Skeletal muscle satellite cell (primary cell): ENCODE measurements around the gene PSMB2.

Source experiments
- H3K27me3 ChIP-seq: 2 replicates; pipeline ENCODE4 v1.7.0; 2013; ENCODE audit warnings: low read length; ENCODE audit not compliant: control insufficient read depth, insufficient read depth
- H3K36me3 ChIP-seq: 2 replicates; pipeline ENCODE4 v1.7.0; 2013; ENCODE audit warnings: mild to moderate bottlenecking, control low read depth, low read length; ENCODE audit not compliant: insufficient read depth
- H3K4me1 ChIP-seq: 2 replicates; pipeline ENCODE4 v1.7.0; 2013; ENCODE audit warnings: low read length; ENCODE audit not compliant: control insufficient read depth, insufficient read depth
- H3K4me2 ChIP-seq: 2 replicates; pipeline ENCODE4 v1.7.0; 2013; ENCODE audit warnings: mild to moderate bottlenecking, low read length
- H3K4me3 ChIP-seq: 2 replicates; pipeline ENCODE4 v1.7.0; 2013; ENCODE audit warnings: low read length
- H3K9ac ChIP-seq: 2 replicates; pipeline ENCODE4 v1.7.0; 2013; ENCODE audit warnings: mild to moderate bottlenecking, low read depth, low read length, moderate library complexity
- H3K9me3 ChIP-seq: replicated peaks from 2 replicates; pipeline ENCODE4 v1.7.0; 2013; ENCODE audit warnings: mild to moderate bottlenecking, control low read depth, low read length

Gene PSMB2

DNA sequence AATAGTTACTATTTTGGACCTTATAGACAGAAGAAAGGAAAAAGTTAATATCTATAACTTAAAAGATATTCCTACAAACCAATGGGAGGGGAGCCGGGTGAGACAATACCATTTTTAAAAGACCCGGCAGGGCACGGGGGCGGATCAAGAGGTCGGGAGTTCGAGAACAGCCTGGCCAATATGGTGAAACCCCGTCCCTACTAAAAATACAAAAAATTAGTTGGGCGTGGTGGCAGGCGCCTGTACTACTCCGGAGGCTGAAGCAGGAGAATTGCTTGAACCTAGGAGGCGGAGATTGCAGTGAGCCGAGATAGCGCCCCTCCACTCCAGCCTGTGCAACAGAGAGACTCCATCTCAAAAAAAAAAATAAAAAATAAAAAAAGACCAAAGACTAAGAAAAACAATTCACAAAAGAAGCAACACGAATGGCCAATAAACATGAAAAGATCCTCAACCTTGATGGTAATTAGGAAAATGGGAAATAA, 1.2 kb upstream of the PSMB2 start:
- Histone ChIP-seq H3K9me3 (no peaks in the 10 kb centered on the region), H3K36me3 (no peaks in the 10 kb centered on the region), H3K4me2 (peak overlapping the region; percentile 95), H3K9ac (peak overlapping the region; percentile 99), H3K4me1 (peaks cover 15% of the 10 kb centered on the region), H3K27me3 (peaks cover 18% of the 10 kb centered on the region), H3K4me3 (peak overlapping the region; percentile 97)

GRCh38 chr1:35640380-35641232, 720 bp downstream of the PSMB2 start:
- Histone ChIP-seq H3K4me3 (peak overlapping the region; percentile 97), H3K9ac (peak overlapping the region; percentile 99), H3K9me3 (no peaks in the 10 kb centered on the region), H3K4me1 (peaks cover 22% of the 10 kb centered on the region), H3K36me3 (peaks cover 6% of the 10 kb centered on the region), H3K4me2 (peak overlapping the region; percentile 95), H3K27me3 (peaks cover 8% of the 10 kb centered on the region)

- peak overlapping the region; percentile 71 for H3K9ac ChIP-seq
- H3K4me1 ChIP-seq: peaks cover 22% of the 10 kb centered on the region
- H3K4me2 ChIP-seq: peak overlapping the region; percentile 77
- H3K4me3 ChIP-seq: peak overlapping the region; percentile 57
- H3K36me3 ChIP-seq: peaks cover 32% of the 10 kb centered on the region
- no peaks in the 10 kb centered on the region for H3K9me3 ChIP-seq
- no peaks in the 10 kb centered on the region for H3K27me3 ChIP-seq
These were observed 3.9 kb downstream of the PSMB2 start for GRCh38 chr1:35637401-35637809.

DNA sequence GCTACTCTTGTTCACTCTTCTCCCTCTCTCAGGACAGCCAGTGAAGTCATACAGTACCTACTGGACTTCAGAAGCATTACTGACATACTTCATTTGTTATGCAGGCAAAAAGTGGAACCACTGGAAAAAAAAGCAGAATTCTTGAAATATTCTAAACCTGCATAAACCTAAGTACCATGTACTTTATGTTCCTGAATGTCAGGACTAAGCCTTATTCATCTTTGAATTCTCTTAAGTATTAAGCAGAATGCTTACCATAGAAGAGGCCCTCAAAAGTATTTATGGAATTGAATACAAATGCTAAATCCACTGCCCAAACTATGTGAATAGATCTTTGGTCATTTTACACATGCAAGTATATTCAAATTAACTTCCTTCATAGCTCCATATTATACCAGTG, 7.8 kb downstream of the PSMB2 start:
- peaks cover 65% of the 10 kb centered on the region for H3K36me3 ChIP-seq
- H3K4me1 ChIP-seq: peaks cover 16% of the 10 kb centered on the region
- no peaks in the 10 kb centered on the region for H3K9me3 ChIP-seq

GRCh38 chr1:35631396-35631795, 9.9 kb downstream of the PSMB2 start:
- Histone ChIP-seq H3K27me3 (no peaks in the 10 kb centered on the region), H3K9ac (no peak overlapping the region), H3K36me3 (peaks cover 72% of the 10 kb centered on the region), H3K9me3 (no peaks in the 10 kb centered on the region), H3K4me3 (no peak overlapping the region), H3K4me2 (no peak overlapping the region), H3K4me1 (no peaks in the 10 kb centered on the region)

More for the DNA sequence above, 7.8 kb downstream of the PSMB2 start:
- Histone ChIP-seq H3K4me3 (no peak overlapping the region), H3K9ac (no peak overlapping the region), H3K4me2 (no peak overlapping the region), H3K27me3 (no peaks in the 10 kb centered on the region)

GRCh38 chr1:35629051-35629450, 12.3 kb downstream of the PSMB2 start:
- Histone ChIP-seq H3K27me3 (no peaks in the 10 kb centered on the region), H3K9me3 (no peaks in the 10 kb centered on the region), H3K4me2 (no peak overlapping the region), H3K9ac (no peak overlapping the region), H3K4me1 (no peaks in the 10 kb centered on the region), H3K4me3 (no peak overlapping the region), H3K36me3 (peaks cover 62% of the 10 kb centered on the region)

- H3K9me3 ChIP-seq: no peaks in the 10 kb centered on the region
- no peaks in the 10 kb centered on the region for H3K27me3 ChIP-seq
- H3K4me3 ChIP-seq: no peak overlapping the region
- no peak overlapping the region for H3K4me2 ChIP-seq
- peaks cover 45% of the 10 kb centered on the region for H3K36me3 ChIP-seq
- H3K4me1 ChIP-seq: peaks cover 3% of the 10 kb centered on the region
- no peak overlapping the region for H3K9ac ChIP-seq
These were observed 17.5 kb downstream of the PSMB2 start for GRCh38 chr1:35623832-35624231.

- H3K27me3 ChIP-seq: no peaks in the 10 kb centered on the region
- no peak overlapping the region for H3K9ac ChIP-seq
- H3K36me3 ChIP-seq: peaks cover 50% of the 10 kb centered on the region
- no peak overlapping the region for H3K4me3 ChIP-seq
- no peak overlapping the region for H3K4me2 ChIP-seq
- H3K4me1 ChIP-seq: peaks cover 3% of the 10 kb centered on the region
- H3K9me3 ChIP-seq: no peaks in the 10 kb centered on the region
These were observed 18.7 kb downstream of the PSMB2 start for GRCh38 chr1:35622510-35623178.

DNA sequence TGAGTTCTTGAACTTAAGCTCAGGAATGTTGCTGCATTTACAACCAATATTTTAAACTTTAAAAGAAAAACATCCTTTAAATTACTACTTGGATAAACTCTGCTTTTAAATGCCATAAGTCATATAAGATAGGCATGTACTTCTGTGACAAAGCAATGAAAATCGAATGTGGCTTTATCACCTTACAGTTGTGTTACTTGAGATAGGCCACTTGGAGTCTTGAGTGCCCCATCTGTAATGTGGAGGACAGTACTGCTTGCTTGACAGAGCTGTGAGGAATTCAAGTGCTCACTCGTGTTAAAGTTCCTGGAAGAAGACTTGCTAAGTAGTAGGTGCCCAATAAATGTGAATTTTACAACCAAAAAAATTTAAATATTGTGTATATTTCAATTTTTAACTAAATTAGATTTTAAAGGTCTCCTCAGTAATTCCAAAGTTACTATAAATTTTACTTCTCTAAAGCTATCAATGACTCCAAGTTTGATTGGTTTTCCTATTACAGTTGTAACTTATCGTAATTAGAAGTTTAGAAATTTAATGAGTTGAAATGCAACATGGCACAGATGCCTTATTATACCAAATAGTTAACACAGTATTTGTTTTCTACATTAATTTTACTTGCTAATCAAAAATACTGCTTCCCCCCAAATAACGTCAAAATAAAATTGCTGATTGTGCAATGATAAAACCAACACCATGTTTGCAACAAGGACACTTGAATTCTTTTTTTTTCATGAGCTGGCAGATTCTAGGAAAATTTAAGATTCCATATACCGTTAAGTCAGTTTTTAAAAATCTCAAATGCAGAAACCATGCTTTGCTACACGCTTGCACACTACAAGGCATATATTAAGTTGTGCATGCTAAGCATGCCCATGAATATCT, 21.8 kb downstream of the PSMB2 start:
- Histone ChIP-seq H3K4me2 (no peak overlapping the region), H3K4me3 (no peak overlapping the region), H3K9ac (no peak overlapping the region), H3K36me3 (peaks cover 56% of the 10 kb centered on the region), H3K4me1 (peaks cover 3% of the 10 kb centered on the region), H3K9me3 (no peaks in the 10 kb centered on the region), H3K27me3 (no peaks in the 10 kb centered on the region)

- no peaks in the 10 kb centered on the region for H3K9me3 ChIP-seq
- peaks cover 50% of the 10 kb centered on the region for H3K36me3 ChIP-seq
- no peak overlapping the region for H3K4me2 ChIP-seq
- H3K4me3 ChIP-seq: no peak overlapping the region
- H3K4me1 ChIP-seq: no peaks in the 10 kb centered on the region
- H3K27me3 ChIP-seq: no peaks in the 10 kb centered on the region
- H3K9ac ChIP-seq: no peak overlapping the region
These were observed 25.9 kb downstream of the PSMB2 start for GRCh38 chr1:35615440-35615839.

GRCh38 chr1:35611655-35612054, 29.7 kb downstream of the PSMB2 start:
- H3K4me2 ChIP-seq: no peak overlapping the region
- peaks cover 57% of the 10 kb centered on the region for H3K36me3 ChIP-seq
- no peak overlapping the region for H3K4me3 ChIP-seq
- no peak overlapping the region for H3K9ac ChIP-seq
- H3K4me1 ChIP-seq: no peaks in the 10 kb centered on the region
- H3K27me3 ChIP-seq: no peaks in the 10 kb centered on the region
- H3K9me3 ChIP-seq: no peaks in the 10 kb centered on the region
